H1 (cell line): ENCODE results near the gene PIAS4. TPM values are rescaled to one million over a fixed set of nuclear protein-coding genes. Genes with fewer than 3 reads are reported as not detected.

Experiments
- CTCF ChIA-PET: fragments of 300-600 bp; sonication (Branson Sonifier 250); formaldehyde crosslinking; loops from one replicate; lab custom pipeline; 2021; ENCODE audit not compliant: partially characterized antibody; lab: Charles Lee
- POLR2A ChIA-PET: fragments of 300-600 bp; sonication (Branson Sonifier 250); formaldehyde crosslinking; loops from one replicate; lab custom pipeline; 2021; ENCODE audit warnings: inconsistent platforms; ENCODE audit not compliant: partially characterized antibody; lab: Charles Lee
- DNase-seq, 2 experiments: peaks; one replicate each; pipeline versions ENCODE4 v3.0.0 to v3.0.0-alpha.2; 2010 to 2022; ENCODE audit warnings: low spot score in 2 of 2, low read depth in 1 of 2, mixed read lengths in 1 of 2
- FAIRE-seq: peaks from 2 replicates; lab custom pipeline; 2011; peaks lifted over from hg19 to GRCh38; lab: Jason Lieb, UNC
- H2AFZ ChIP-seq: 2 replicates; pipeline ENCODE4 v1.8.1; 2012; ENCODE audit warnings: low read length, inconsistent platforms
- H2AK5ac ChIP-seq: 2 replicates; pipeline ENCODE4 v1.6.1; 2013; ENCODE audit warnings: low read depth, low read length
- H2BK120ac ChIP-seq: replicated peaks from 2 replicates; pipeline ENCODE3; 2013; ENCODE audit warnings: low read depth, low read length, inconsistent platforms
- H2BK12ac ChIP-seq: 2 replicates; pipeline ENCODE4 v1.6.1; 2013; ENCODE audit warnings: low read depth, low read length
- H2BK15ac ChIP-seq: 2 replicates; pipeline ENCODE4 v1.6.1; 2013; ENCODE audit warnings: low read length
- H2BK20ac ChIP-seq: 2 replicates; pipeline ENCODE4 v1.6.1; 2013; ENCODE audit warnings: low read length
- H2BK5ac ChIP-seq: 2 replicates; pipeline ENCODE4 v1.6.1; 2013; ENCODE audit warnings: low read depth, low read length
- H3K14ac ChIP-seq: 2 replicates; pipeline ENCODE4 v1.6.1; 2013; ENCODE audit warnings: inconsistent platforms; ENCODE audit not compliant: insufficient read length
- H3K18ac ChIP-seq: 2 replicates; pipeline ENCODE4 v1.6.1; 2013; ENCODE audit warnings: low read length; ENCODE audit errors: extremely low read depth
- H3K23ac ChIP-seq: 2 replicates; pipeline ENCODE4 v1.6.1; 2013; ENCODE audit warnings: inconsistent platforms; ENCODE audit not compliant: insufficient read length
- H3K23me2 ChIP-seq: 2 replicates; pipeline ENCODE4 v1.6.1; 2013; ENCODE audit warnings: low read depth, low read length
- H3K27ac ChIP-seq: 2 replicates; pipeline ENCODE4 v1.6.1; 2011; ENCODE audit warnings: low read depth, low read length, inconsistent platforms
- H3K27me3 ChIP-seq, 4 experiments: replicated peaks in 1 of 4; 1 replicate in 1 of 4; 2 replicates in 3 of 4; pipeline versions ENCODE4 v1.6.1 to v1.8.1; 2011 to 2013; ENCODE audit warnings: low read length in 3 of 4, mild to moderate bottlenecking in 3 of 4, inconsistent platforms in 2 of 4, mixed read lengths in 2 of 4, moderate library complexity in 1 of 4; ENCODE audit not compliant: control insufficient read depth in 3 of 4, insufficient read depth in 3 of 4; ENCODE audit errors: extremely low read depth in 1 of 4
- H3K36me3 ChIP-seq, 4 experiments: 2 replicates each; pipeline versions ENCODE4 v1.6.1 to v1.8.1; 2011 to 2013; ENCODE audit warnings: mild to moderate bottlenecking in 4 of 4, low read length in 3 of 4, moderate library complexity in 2 of 4, control low read depth in 1 of 4, inconsistent platforms in 1 of 4; ENCODE audit not compliant: insufficient read depth in 4 of 4, control insufficient read depth in 2 of 4
- H3K4ac ChIP-seq: replicated peaks from 2 replicates; pipeline ENCODE3; 2013; ENCODE audit warnings: low read length, low read depth, mixed read lengths, inconsistent platforms; ENCODE audit not compliant: insufficient read length
- H3K4me1 ChIP-seq, 4 experiments: replicated peaks in 1 of 4; 1 replicate in 1 of 4; 2 replicates in 3 of 4; pipeline versions ENCODE4 v1.6.1 to v1.8.1; 2011 to 2013; ENCODE audit warnings: low read length in 3 of 4, inconsistent platforms in 2 of 4, mixed read lengths in 1 of 4; ENCODE audit not compliant: insufficient read depth in 4 of 4, control insufficient read depth in 3 of 4
- H3K4me2 ChIP-seq, 2 experiments: 2 replicates each; pipeline versions ENCODE4 v1.6.1 to v1.8.1; 2011 to 2013; ENCODE audit warnings: low read depth in 2 of 2, low read length in 2 of 2, control low read depth in 1 of 2, inconsistent platforms in 1 of 2, mild to moderate bottlenecking in 1 of 2; ENCODE audit not compliant: insufficient read depth in 1 of 2
- H3K4me3 ChIP-seq, 4 experiments: fragments of 200-600, 300-600 bp in 1 of 4; sonication (generic), shearing (Covaris generic), sonication (Bioruptor Twin) in 1 of 4; 2 replicates each; pipeline versions ENCODE4 v1.5.1 to v1.8.1; 2011 to 2016; ENCODE audit warnings: low read length in 4 of 4, low read depth in 3 of 4, control low read depth in 2 of 4, inconsistent platforms in 2 of 4, mild to moderate bottlenecking in 2 of 4, mixed read lengths in 1 of 4, moderate library complexity in 1 of 4; ENCODE audit not compliant: insufficient read depth in 2 of 4; ENCODE audit errors: extremely low read depth in 1 of 4
- H3K56ac ChIP-seq: replicated peaks from 2 replicates; pipeline ENCODE3; 2013; ENCODE audit warnings: low read depth, mild to moderate bottlenecking, mixed read lengths, low read length, inconsistent platforms; ENCODE audit not compliant: insufficient read length
- H3K79me1 ChIP-seq: 2 replicates; pipeline ENCODE4 v1.6.1; 2013; ENCODE audit warnings: low read depth, low read length, control low read depth
- H3K79me2 ChIP-seq, 2 experiments: 2 replicates each; pipeline versions ENCODE4 v1.6.1 to v1.8.1; 2012 to 2013; ENCODE audit warnings: low read length in 2 of 2, mild to moderate bottlenecking in 2 of 2, inconsistent platforms in 1 of 2; ENCODE audit not compliant: insufficient read depth in 2 of 2, control insufficient read depth in 1 of 2
- H3K9ac ChIP-seq, 4 experiments: replicated peaks in 1 of 4; 1 replicate in 1 of 4; 2 replicates in 3 of 4; pipeline versions ENCODE4 v1.6.1 to v1.8.1; 2011 to 2013; ENCODE audit warnings: low read depth in 3 of 4, low read length in 3 of 4, control low read depth in 2 of 4, mild to moderate bottlenecking in 2 of 4, moderate library complexity in 2 of 4, inconsistent platforms in 1 of 4; ENCODE audit errors: extremely low read depth in 1 of 4
- H3K9me3 ChIP-seq, 2 experiments: 2 replicates each; pipeline versions ENCODE4 v1.6.1 to v1.8.1; 2012 to 2013; ENCODE audit warnings: mild to moderate bottlenecking in 2 of 2, moderate library complexity in 2 of 2, control low read depth in 1 of 2, inconsistent platforms in 1 of 2, low read depth in 1 of 2, low read length in 1 of 2, mixed read lengths in 1 of 2; ENCODE audit not compliant: insufficient read depth in 2 of 2
- H4K20me1 ChIP-seq, 2 experiments: replicated peaks in 1 of 2; 2 replicates each; pipeline versions ENCODE3 to v1.8.1; 2011 to 2013; ENCODE audit warnings: inconsistent platforms in 2 of 2, low read length in 2 of 2, mild to moderate bottlenecking in 1 of 2; ENCODE audit not compliant: insufficient read depth in 2 of 2, control insufficient read depth in 1 of 2
- H4K5ac ChIP-seq: 2 replicates; pipeline ENCODE4 v1.6.1; 2013; ENCODE audit warnings: low read length, low read depth, mixed read lengths, inconsistent platforms; ENCODE audit not compliant: insufficient read length
- H4K8ac ChIP-seq: 2 replicates; pipeline ENCODE4 v1.8.0; 2013; ENCODE audit warnings: mild to moderate bottlenecking, moderate library complexity, low read length, inconsistent platforms; ENCODE audit not compliant: insufficient read depth; ENCODE audit errors: extremely low read depth
- H4K91ac ChIP-seq: replicated peaks from 2 replicates; pipeline ENCODE3; 2013; ENCODE audit warnings: low read length, mixed read lengths, inconsistent platforms; ENCODE audit not compliant: insufficient read length
- ASH2L ChIP-seq: fragments of 200-600, 300-600 bp; sonication (generic); IDR thresholded peaks from one replicate; pipeline ENCODE4 v1.7.1; 2017; ENCODE audit warnings: low read length
- CHD2 ChIP-seq: IDR thresholded peaks from 2 replicates; pipeline ENCODE4 v1.6.1; 2012; ENCODE audit warnings: low read length, improper control_type of control experiment
- WGBS, 2 experiments: shearing (Covaris generic) in 1 of 2; methylation state at CpG; one replicate each; pipeline versions ENCODE4 v1.1.6 to v1.1.7; 2013 to 2015; ENCODE audit warnings: low lambda C conversion rate in 2 of 2, mixed read lengths in 2 of 2, inconsistent platforms in 1 of 2, low coverage in 1 of 2, missing lambda C conversion rate in 1 of 2; ENCODE audit not compliant: insufficient replicate concordance in 2 of 2, insufficient coverage in 1 of 2, insufficient read length in 1 of 2; ENCODE audit errors: extremely low coverage in 1 of 2, missing lambda C conversion rate in 1 of 2; 5-methylcytosine and 5-hydroxymethylcytosine counted together
- polyA plus RNA-seq, 7 experiments: library from polyadenylated mRNA; depleted of rRNA in 3 of 7; stranded (reverse) in 5 of 7; unstranded in 2 of 7; fragments of >200 nt in 5 of 7; fragments of 200-250 nt in 2 of 7; gene quantifications; 1 replicate in 5 of 7; 2 replicates in 1 of 7; 4 replicates in 1 of 7; pipeline versions ENCODE4 v1.2.1 to v1.2.3, GENCODE V29; 2011 to 2013; ENCODE audit warnings: missing spikeins in 2 of 7, mixed read lengths in 2 of 7
- total RNA-seq: library from RNA; stranded (reverse); fragmentation: NEBNext Ultra II Directional; extraction: Animal tissue kit (Norgen Biotek cat#: 25700); gene quantifications from 2 replicates; pipeline ENCODE4 v1.2.1, GENCODE V29; 2021

PIAS4 gene
- total and polyA plus RNA-seq, 2 of the 8 experiments (the other 6 are each of a cell fraction or from before 2014, with no cell fraction given), result 30.2 to 51.4 TPM

- Histone ChIP-seq H4K91ac (no peak overlapping the region), H2BK15ac (no peak overlapping the region), H3K56ac (no peak overlapping the region), H2BK12ac (no peak overlapping the region), H3K4ac (no peak overlapping the region), H2AK5ac (no peak overlapping the region), H2BK20ac (no peak overlapping the region), H3K14ac (no peak overlapping the region), H3K4me1 (0 out of 7 replicates have a peak, but pooled peaks cover 0 to 2% (median 0%) of the 10 kb centered on the region in 4 experiments), H3K27ac (no peak overlapping the region), H2BK120ac (no peak overlapping the region)
- WGBS, 2 experiments, result 92% methylated on average over 13 of the region's 15 CpGs; no CpG with 5 or more reads in 1 of the 2 experiments
- DNase-seq (no peak), FAIRE-seq (no peak)
- CTCF ChIA-PET, result interaction anchor here (0.6 to 1.0 kb wide), 2 partner anchors 14 to 34 kb away, joined by 3 read pairs; no protein-coding TSS in a partner anchor
- no peak for TF ChIP-seq CHD2
- no peak for TF ChIP-seq ASH2L
- TF ChIP-seq, all 59 proteins: peak for 0
- peaks cover 17 to 60% (median 35%) of the 10 kb centered on the region in 4 experiments for H3K36me3 ChIP-seq
- no peaks in the 10 kb centered on the region for H3K9me3 ChIP-seq
- POLR2A ChIA-PET, result interaction anchor here (0.7 to 24.8 kb wide), 4 partner anchors 9 to 68 kb away, joined by 3 to 870 read pairs (median 5); partner anchors contain the start of gene EEF2
- peaks cover 3% of the 10 kb centered on the region for H3K79me1 ChIP-seq
- no peak overlapping the region for H3K4me2 ChIP-seq
- no peak overlapping the region for H3K4me3 ChIP-seq
- H3K23me2 ChIP-seq, result no peaks in the 10 kb centered on the region
- H4K5ac ChIP-seq, result no peak overlapping the region
- no peak overlapping the region for H3K18ac ChIP-seq
- H3K9ac ChIP-seq, result no peak overlapping the region
- no peak overlapping the region for H3K23ac ChIP-seq
- H2AFZ ChIP-seq, result no peak overlapping the region
- no peak overlapping the region for H2BK5ac ChIP-seq
- peaks cover 0 to 13% of the 10 kb centered on the region in 2 experiments for H4K20me1 ChIP-seq
- no peaks in the 10 kb centered on the region for H3K79me2 ChIP-seq
- H3K27me3 ChIP-seq, result no peaks in the 10 kb centered on the region
- H4K8ac ChIP-seq, result no peak overlapping the region; the same call in 1 of the 2 replicates
These were observed 47.8 kb upstream of the PIAS4 start for GRCh38 chr19:3959766-3960131.
